ENCODE measurements around the gene LARGE1.

The LARGE1 gene

DNA sequence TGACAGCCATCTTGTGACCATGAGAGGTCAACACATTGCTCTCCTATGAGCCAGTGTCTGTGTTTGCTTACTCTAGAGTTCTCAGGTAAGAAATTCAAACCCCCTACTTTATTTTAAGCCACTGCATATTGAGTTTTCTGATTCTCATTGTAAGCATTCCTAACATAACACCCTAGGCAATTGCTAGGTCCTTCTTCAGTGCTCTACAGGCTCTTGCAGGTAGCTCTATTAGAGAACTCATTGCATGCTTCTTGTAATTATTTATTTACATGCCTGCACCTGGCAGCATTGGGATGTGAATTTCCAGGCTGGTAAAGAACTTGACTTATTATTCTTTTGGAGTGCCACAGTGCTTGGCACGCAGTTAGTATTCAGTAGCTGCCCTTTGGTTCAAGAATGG is 573.3 kb downstream of the LARGE1 start:
- Histone ChIP-seq H3K9me2 (ENCODE audit: low read depth, low read length) (no peaks in the 10 kb centered on the region), H4K20me1 (ENCODE audit: insufficient read depth, low read length) (no peaks in the 10 kb centered on the region), H3F3A (ENCODE audit: insufficient read depth, low read length) (no peaks in the 10 kb centered on the region), H3K27me3 (ENCODE audit: insufficient read depth, low read length) (no peaks in the 10 kb centered on the region), H2AFZ (ENCODE audit: low read length) (no peak overlapping the region), H3K4me3 (ENCODE audit: low read depth, low read length, poor library complexity, severe bottlenecking) (no peak overlapping the region), H3K4me2 (ENCODE audit: low read length) (no peak overlapping the region), H3K9ac (ENCODE audit: low read length) (no peak overlapping the region), H3K79me2 (ENCODE audit: insufficient read depth, low read length) (no peaks in the 10 kb centered on the region), H3K27ac (ENCODE audit: low read depth, low read length, poor library complexity, severe bottlenecking) (no peak overlapping the region), H3K9me3 (ENCODE audit: low read length) (no peaks in the 10 kb centered on the region; the same call in 1 of the 2 replicates), H3K36me3 (ENCODE audit: insufficient read depth, low read length) (no peaks in the 10 kb centered on the region), H3K4me1 (ENCODE audit: insufficient read depth, low read length, severe bottlenecking) (no peaks in the 10 kb centered on the region)
- TF ChIP-seq EZH2 (IDR thresholded peaks at IDR 0.05; ENCODE audit: borderline replicate concordance, low read length) (no peak), CTCF (IDR thresholded peaks at IDR 0.05; ENCODE audit: low read length) (no peak)

DNA sequence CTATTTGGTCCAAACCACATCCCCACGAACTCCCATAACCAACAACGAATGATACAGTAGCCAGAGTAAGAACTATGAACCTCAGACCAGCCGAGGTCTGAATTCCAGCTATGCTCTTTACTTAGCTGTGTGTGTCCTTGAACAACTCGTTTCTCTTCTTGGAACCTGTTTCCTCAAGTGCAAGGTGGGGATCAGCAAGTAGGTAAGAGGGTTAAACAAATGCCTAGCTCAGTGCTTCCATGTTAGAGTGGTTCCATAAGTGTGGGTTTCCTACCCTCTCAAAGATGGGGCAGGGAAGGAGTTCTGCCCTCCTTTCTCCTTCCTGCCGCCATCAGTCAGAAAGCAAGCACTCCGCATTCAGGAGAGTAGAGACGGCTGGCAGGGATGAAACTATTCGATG is 578.7 kb downstream of the LARGE1 start:
- Histone ChIP-seq H3K9me2 (ENCODE audit: low read depth, low read length) (no peaks in the 10 kb centered on the region), H3F3A (ENCODE audit: insufficient read depth, low read length) (no peaks in the 10 kb centered on the region), H3K36me3 (ENCODE audit: insufficient read depth, low read length) (no peaks in the 10 kb centered on the region), H3K27me3 (ENCODE audit: insufficient read depth, low read length) (no peaks in the 10 kb centered on the region), H3K9ac (ENCODE audit: low read length) (no peak overlapping the region), H4K20me1 (ENCODE audit: insufficient read depth, low read length) (no peaks in the 10 kb centered on the region), H3K4me3 (ENCODE audit: low read depth, low read length, poor library complexity, severe bottlenecking) (no peak overlapping the region), H3K9me3 (ENCODE audit: low read length) (no peaks in the 10 kb centered on the region), H2AFZ (ENCODE audit: low read length) (no peak overlapping the region), H3K4me2 (ENCODE audit: low read length) (no peak overlapping the region), H3K4me1 (ENCODE audit: insufficient read depth, low read length, severe bottlenecking) (no peaks in the 10 kb centered on the region), H3K79me2 (ENCODE audit: insufficient read depth, low read length) (no peaks in the 10 kb centered on the region), H3K27ac (ENCODE audit: low read depth, low read length, poor library complexity, severe bottlenecking) (no peak overlapping the region)
- TF ChIP-seq EZH2 (IDR thresholded peaks at IDR 0.05; ENCODE audit: borderline replicate concordance, low read length) (no peak), CTCF (IDR thresholded peaks at IDR 0.05; ENCODE audit: low read length) (no peak)

- Histone ChIP-seq H3K36me3 (ENCODE audit: insufficient read depth, low read length) (no peaks in the 10 kb centered on the region), H2AFZ (ENCODE audit: low read length) (no peak overlapping the region), H3K9me2 (ENCODE audit: low read depth, low read length) (no peaks in the 10 kb centered on the region), H3K79me2 (ENCODE audit: insufficient read depth, low read length) (no peaks in the 10 kb centered on the region), H3K27ac (ENCODE audit: low read depth, low read length, poor library complexity, severe bottlenecking) (no peak overlapping the region), H3K4me1 (ENCODE audit: insufficient read depth, low read length, severe bottlenecking) (no peaks in the 10 kb centered on the region), H4K20me1 (ENCODE audit: insufficient read depth, low read length) (no peaks in the 10 kb centered on the region), H3K9ac (ENCODE audit: low read length) (no peak overlapping the region), H3K4me2 (ENCODE audit: low read length) (no peak overlapping the region), H3K27me3 (ENCODE audit: insufficient read depth, low read length) (no peaks in the 10 kb centered on the region), H3F3A (ENCODE audit: insufficient read depth, low read length) (no peaks in the 10 kb centered on the region), H3K9me3 (ENCODE audit: low read length) (no peaks in the 10 kb centered on the region), H3K4me3 (ENCODE audit: low read depth, low read length, poor library complexity, severe bottlenecking) (no peak overlapping the region)
- TF ChIP-seq CTCF (IDR thresholded peaks at IDR 0.05; ENCODE audit: low read length) (no peak), EZH2 (IDR thresholded peaks at IDR 0.05; ENCODE audit: borderline replicate concordance, low read length) (no peak)
These were observed 582.8 kb downstream of the LARGE1 start for GRCh38 chr22:33337524-33337923.
